Gastroesophageal sphincter (tissue), 4 donors: ENCODE results near the gene MOB3B. TPM values are rescaled to one million over a fixed set of nuclear protein-coding genes. Genes with fewer than 3 reads are reported as not detected.

ENCODE experiments used
- ATAC-seq: fragments of 150-250 bp; one replicate; pipeline ENCODE4 v1.9.1; 2016; ENCODE audit warnings: mild to moderate bottlenecking, moderate library complexity
- H3K27ac ChIP-seq, 4 donors: fragments of 200-600 bp; sonication (generic) in 3 of 4; 1 replicate in 3 of 4; 2 replicates in 1 of 4; pipeline ENCODE4 v1.5.1; 2016 to 2019
- H3K27me3 ChIP-seq: fragments of 200-600 bp; sonication (generic); one replicate; pipeline ENCODE4 v1.5.1; 2019
- H3K36me3 ChIP-seq, 2 donors: fragments of 200-600 bp; sonication (generic); one replicate each; pipeline ENCODE4 v1.5.1; 2019; ENCODE audit warnings: control low read depth in 1 of 2
- H3K4me1 ChIP-seq, 3 donors: fragments of 200-600 bp; sonication (generic); 1 replicate in 2 of 3; 2 replicates in 1 of 3; pipeline ENCODE4 v1.5.1; 2016 to 2019; ENCODE audit warnings: control low read depth in 2 of 3
- H3K4me3 ChIP-seq, 2 donors: fragments of 200-600 bp; sonication (generic); one replicate each; pipeline ENCODE4 v1.5.1; 2019; ENCODE audit warnings: mild to moderate bottlenecking in 1 of 2, moderate library complexity in 1 of 2
- H3K9me3 ChIP-seq, 3 donors: fragments of 200-600 bp; sonication (generic); one replicate each; pipeline ENCODE4 v1.5.1; 2017 to 2019; ENCODE audit warnings: control low read depth in 2 of 3
- EP300 ChIP-seq: sonication (generic); formaldehyde crosslinking; IDR thresholded peaks from one replicate; pipeline ENCODE4 v1.6.1; 2017; ENCODE audit warnings: antibody characterized with exemption, mild to moderate bottlenecking
- POLR2A ChIP-seq, 2 donors: fragments of 450-650 bp; IDR thresholded peaks; one replicate each; pipeline ENCODE4 v1.6.1; 2017; ENCODE audit warnings: antibody characterized with exemption in 2 of 2, mild to moderate bottlenecking in 2 of 2, moderate library complexity in 1 of 2
- POLR2AphosphoS5 ChIP-seq: sonication (generic); formaldehyde crosslinking; IDR thresholded peaks from one replicate; pipeline ENCODE4 v1.6.1; 2017; ENCODE audit warnings: antibody characterized with exemption
- WGBS, 2 donors: methylation state at CpG; one replicate each; pipeline ENCODE4 v1.1.5; 2018; ENCODE audit warnings: low coverage in 1 of 2; 5-methylcytosine and 5-hydroxymethylcytosine counted together
- total RNA-seq, 4 donors: library from RNA; depleted of rRNA; stranded (reverse); fragments of >200 nt; gene quantifications; one replicate each; pipeline ENCODE4 v1.1.0, GENCODE V29; 2016
- TF ChIP-seq, protein P1 (sequence below), 4 experiments: fragments of 200-600 bp in 2 of 4; fragments of 450-650 bp in 2 of 4; sonication (generic) in 1 of 4; IDR thresholded peaks; one replicate each; pipeline ENCODE4 v1.5.1; 2017 to 2019; ENCODE audit warnings: antibody characterized with exemption in 4 of 4, mild to moderate bottlenecking in 2 of 4, moderate library complexity in 2 of 4

Gene MOB3B
- total RNA-seq, 4 donors from 2014 or later = 10.2 to 12.4 (median 11.6) TPM

DNA sequence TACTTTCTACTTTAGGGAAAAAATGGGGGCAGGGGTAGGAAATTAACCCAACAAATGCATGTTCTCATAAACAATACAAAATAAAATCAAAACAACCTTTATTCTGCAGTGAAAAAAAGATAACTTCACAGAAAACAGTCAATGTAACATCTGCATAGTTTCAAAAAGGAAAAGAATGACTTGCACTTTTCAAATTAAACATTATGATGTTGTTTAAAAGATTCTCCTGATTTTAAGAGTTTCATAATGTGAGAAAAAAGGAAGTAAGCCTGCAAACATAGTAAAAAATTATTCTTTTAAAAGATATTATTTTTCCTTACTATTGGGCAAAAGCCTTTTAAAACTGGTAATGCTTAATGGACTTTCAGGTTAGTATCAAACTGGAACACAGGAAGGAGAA lies 36.1 kb upstream of the MOB3B start:
- no peak for ATAC-seq
- Histone ChIP-seq H3K27me3 (no peaks in the 10 kb centered on the region), H3K27ac (peak overlapping the region in 2 of 4 donors; percentile 4 to 20), H3K4me3 (no peak overlapping the region), H3K4me1 (peaks cover 0 to 11% (median 0%) of the 10 kb centered on the region in 3 donors), H3K36me3 (peaks cover 0 to 47% of the 10 kb centered on the region in 2 donors), H3K9me3 (no peaks in the 10 kb centered on the region)
- TF ChIP-seq POLR2A (IDR thresholded peaks at IDR 0.05) (no peak), POLR2AphosphoS5 (no peak), EP300 (no peak)
- TF ChIP-seq, protein P1, sequence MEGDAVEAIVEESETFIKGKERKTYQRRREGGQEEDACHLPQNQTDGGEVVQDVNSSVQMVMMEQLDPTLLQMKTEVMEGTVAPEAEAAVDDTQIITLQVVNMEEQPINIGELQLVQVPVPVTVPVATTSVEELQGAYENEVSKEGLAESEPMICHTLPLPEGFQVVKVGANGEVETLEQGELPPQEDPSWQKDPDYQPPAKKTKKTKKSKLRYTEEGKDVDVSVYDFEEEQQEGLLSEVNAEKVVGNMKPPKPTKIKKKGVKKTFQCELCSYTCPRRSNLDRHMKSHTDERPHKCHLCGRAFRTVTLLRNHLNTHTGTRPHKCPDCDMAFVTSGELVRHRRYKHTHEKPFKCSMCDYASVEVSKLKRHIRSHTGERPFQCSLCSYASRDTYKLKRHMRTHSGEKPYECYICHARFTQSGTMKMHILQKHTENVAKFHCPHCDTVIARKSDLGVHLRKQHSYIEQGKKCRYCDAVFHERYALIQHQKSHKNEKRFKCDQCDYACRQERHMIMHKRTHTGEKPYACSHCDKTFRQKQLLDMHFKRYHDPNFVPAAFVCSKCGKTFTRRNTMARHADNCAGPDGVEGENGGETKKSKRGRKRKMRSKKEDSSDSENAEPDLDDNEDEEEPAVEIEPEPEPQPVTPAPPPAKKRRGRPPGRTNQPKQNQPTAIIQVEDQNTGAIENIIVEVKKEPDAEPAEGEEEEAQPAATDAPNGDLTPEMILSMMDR (IDR thresholded peaks at IDR 0.05) = no peak

DNA sequence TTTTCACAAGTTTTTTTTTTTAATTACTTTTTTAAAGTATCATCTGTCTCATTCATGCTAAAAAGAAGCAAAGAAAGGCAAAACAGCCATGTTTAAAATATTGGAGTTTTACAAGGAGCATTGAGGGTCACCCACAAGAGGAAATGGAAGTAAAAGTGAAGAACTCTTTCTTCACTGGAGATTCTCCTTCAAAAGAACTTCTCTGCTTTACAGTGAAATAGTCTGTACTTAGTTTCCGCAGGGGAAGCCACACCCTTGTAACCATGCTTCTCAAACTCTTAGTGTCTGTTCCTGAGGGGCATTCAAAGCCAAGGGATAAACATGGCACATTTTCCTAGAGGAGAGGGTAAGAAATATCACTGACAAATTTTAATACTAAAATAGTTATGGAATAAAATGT lies 35.1 kb upstream of the MOB3B start:
- ATAC-seq = no peak
- Histone ChIP-seq H3K4me1 (peaks cover 0 to 4% (median 0%) of the 10 kb centered on the region in 3 donors), H3K9me3 (no peaks in the 10 kb centered on the region), H3K27ac (peak overlapping the region in 1 of 4 donors; percentile 32), H3K36me3 (peaks cover 0 to 57% of the 10 kb centered on the region in 2 donors), H3K27me3 (no peaks in the 10 kb centered on the region), H3K4me3 (no peak overlapping the region)
- 88 to 100% methylated on average over 1 of the region's 1 CpG for WGBS, 2 donors
- TF ChIP-seq POLR2A (IDR thresholded peaks at IDR 0.05) (no peak), EP300 (no peak), POLR2AphosphoS5 (no peak)
- TF ChIP-seq, protein P1 (IDR thresholded peaks at IDR 0.05) = no peak

DNA sequence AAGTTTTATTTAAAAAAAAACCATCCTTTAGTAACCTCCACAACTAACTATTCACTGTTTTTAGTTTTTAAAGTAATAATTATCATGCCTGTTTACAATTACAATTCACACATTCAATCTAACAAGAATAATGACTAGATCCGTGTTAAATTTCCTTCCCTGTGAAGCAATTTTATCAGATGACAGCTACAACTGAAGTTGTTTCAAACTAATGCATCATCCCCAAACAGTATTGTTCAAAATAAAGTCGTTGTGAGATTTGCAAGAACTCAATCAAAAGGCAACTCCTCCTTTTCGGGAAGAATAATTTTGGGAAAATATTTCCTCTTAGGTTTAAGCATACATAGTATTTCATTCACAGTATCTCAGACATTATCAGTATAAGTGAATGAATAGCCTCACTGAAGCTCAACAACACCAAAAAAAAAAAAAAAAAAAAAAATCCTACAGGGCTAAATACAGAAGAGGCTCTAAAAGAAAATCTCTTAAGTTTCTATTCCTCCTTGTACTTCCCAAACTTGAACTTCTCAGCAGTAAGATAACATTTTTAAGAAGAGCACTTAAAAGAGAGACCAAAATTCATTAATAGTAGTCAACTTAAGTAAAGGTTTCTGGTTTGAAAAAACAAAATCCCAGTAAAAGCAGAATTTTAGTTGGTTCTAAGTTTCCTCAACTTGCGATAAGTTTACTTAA lies 34.3 kb upstream of the MOB3B start:
- H3K4me1 ChIP-seq = peaks cover 0 to 4% (median 0%) of the 10 kb centered on the region in 3 donors
- no peaks in the 10 kb centered on the region for H3K27me3 ChIP-seq
- H3K9me3 ChIP-seq = no peaks in the 10 kb centered on the region
- peaks cover 0 to 64% of the 10 kb centered on the region in 2 donors for H3K36me3 ChIP-seq
- H3K27ac ChIP-seq = peak overlapping the region in 1 of 4 donors; percentile 32
- TF ChIP-seq POLR2AphosphoS5 = no peak
- TF ChIP-seq, protein P1 (IDR thresholded peaks at IDR 0.05) = no peak
- TF ChIP-seq EP300 = no peak
- no peak for TF ChIP-seq POLR2A (IDR thresholded peaks at IDR 0.05)
- ATAC-seq = no peak
- no peak overlapping the region for H3K4me3 ChIP-seq
- 73 to 88% methylated on average over 4 of the region's 4 CpGs for WGBS, 2 donors

DNA sequence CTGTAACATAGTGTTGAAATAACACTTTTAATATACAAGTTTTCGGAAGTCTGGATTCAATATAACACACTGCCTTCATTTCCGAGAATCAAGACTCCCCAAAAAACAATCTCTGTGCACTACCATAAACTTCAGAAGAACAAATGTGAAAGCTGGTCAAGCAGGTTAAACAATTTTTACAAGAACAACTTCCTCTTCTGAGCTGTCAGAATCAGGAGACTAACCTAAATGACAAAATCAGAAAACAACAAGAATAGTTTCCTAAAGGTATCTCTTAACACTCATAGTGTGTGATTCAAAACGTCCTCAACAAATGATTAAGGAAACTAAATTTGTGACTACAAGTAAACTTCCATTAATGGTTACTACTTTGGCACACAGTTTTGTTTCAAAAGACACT lies 32.1 kb upstream of the MOB3B start:
- TF ChIP-seq POLR2A (IDR thresholded peaks at IDR 0.05) (no peak), EP300 (no peak), POLR2AphosphoS5 (no peak)
- TF ChIP-seq, protein P1 (IDR thresholded peaks at IDR 0.05) = no peak
- WGBS, 2 donors = 72 to 82% methylated on average over 3 of the region's 3 CpGs
- H3K4me3 ChIP-seq = no peak overlapping the region
- H3K9me3 ChIP-seq = no peaks in the 10 kb centered on the region
- H3K27me3 ChIP-seq = no peaks in the 10 kb centered on the region
- H3K27ac ChIP-seq = no peak overlapping the region
- H3K36me3 ChIP-seq = peaks cover 0 to 83% of the 10 kb centered on the region in 2 donors
- H3K4me1 ChIP-seq = peaks cover 0 to under 1% (median 0%) of the 10 kb centered on the region in 3 donors
- no peak for ATAC-seq

DNA sequence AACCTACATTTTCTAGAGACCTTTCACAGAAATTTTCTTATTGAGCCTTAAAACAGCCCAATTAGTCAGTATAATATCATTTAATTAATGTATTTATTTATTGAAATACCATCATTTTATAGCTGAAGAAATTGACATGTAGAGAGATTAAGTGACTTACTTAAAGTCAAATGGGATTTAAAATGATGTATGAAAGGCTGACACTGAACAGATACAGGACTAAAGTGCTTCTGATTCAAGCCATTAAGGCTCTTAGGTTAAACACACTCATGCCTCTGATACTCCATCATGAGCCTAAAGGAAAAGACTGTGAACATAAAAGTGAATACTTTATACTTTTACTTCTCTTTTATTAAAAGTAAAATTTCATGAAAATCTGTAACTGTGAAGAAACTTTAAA lies 30.8 kb upstream of the MOB3B start:
- Histone ChIP-seq H3K27ac (no peak overlapping the region), H3K27me3 (no peaks in the 10 kb centered on the region), H3K4me3 (no peak overlapping the region), H3K36me3 (peaks cover 0 to 83% of the 10 kb centered on the region in 2 donors), H3K9me3 (no peaks in the 10 kb centered on the region), H3K4me1 (no peaks in the 10 kb centered on the region)
- TF ChIP-seq POLR2AphosphoS5 (no peak), POLR2A (IDR thresholded peaks at IDR 0.05) (no peak), EP300 (no peak)
- TF ChIP-seq, protein P1 (IDR thresholded peaks at IDR 0.05) = no peak
- no peak for ATAC-seq
